IPS DF 4.7 (cell line): ENCODE data around the gene SMC2.

Experiments
- DNase-seq: peaks from one replicate; pipeline ENCODE4 v3.0.0-alpha.2; 2013; ENCODE audit warnings: low spot score; ENCODE audit errors: extremely low read depth

Gene SMC2

GRCh38 chr9:104104360-104104759 is 10.3 kb downstream of the SMC2 start:
- DNase-seq, result no peak

GRCh38 chr9:104107799-104108198 is 13.7 kb downstream of the SMC2 start:
- no peak for DNase-seq

GRCh38 chr9:104108315-104108714 is 14.2 kb downstream of the SMC2 start:
- no peak for DNase-seq

- DNase-seq, result no peak
These were observed 16.4 kb downstream of the SMC2 start for GRCh38 chr9:104110509-104110908.

- no peak for DNase-seq
These were observed 24.8 kb downstream of the SMC2 start for GRCh38 chr9:104118916-104119315.

- no peak for DNase-seq
These were observed 26.9 kb downstream of the SMC2 start for GRCh38 chr9:104121022-104121421.

GRCh38 chr9:104138243-104138868 is 44.2 kb downstream of the SMC2 start:
- no peak for DNase-seq

GRCh38 chr9:104142799-104143549 is 48.9 kb downstream of the SMC2 start:
- no peak for DNase-seq

GRCh38 chr9:104143550-104143910 is 49.4 kb downstream of the SMC2 start:
- no peak for DNase-seq

GRCh38 chr9:104144336-104144735 is 50.2 kb downstream of the SMC2 start:
- no peak for DNase-seq

- no peak for DNase-seq
These were observed 79.0 kb downstream of the SMC2 start for GRCh38 chr9:104173067-104173466.

GRCh38 chr9:104177003-104177611 is 83.0 kb downstream of the SMC2 start:
- no peak for DNase-seq

GRCh38 chr9:104177676-104178075 is 83.6 kb downstream of the SMC2 start:
- no peak for DNase-seq
